HG03045 (cell line): ENCODE results near the gene CMIP.

ENCODE experiments used
- ATAC-seq: cut with Tn5 transposase; IDR thresholded peaks from one replicate; pipeline ENCODE4 v1.9.1; 2021; ENCODE audit warnings: mild to moderate bottlenecking, moderate library complexity; ENCODE audit not compliant: unreplicated experiment

The CMIP gene

GRCh38 chr16:81599034-81599744 lies 154.6 kb downstream of the CMIP start:
- no peak for ATAC-seq

- no peak for ATAC-seq
Observed at GRCh38 chr16:81600275-81600674, 155.7 kb downstream of the CMIP start.

- ATAC-seq: no peak
Observed at GRCh38 chr16:81601008-81601428, 156.4 kb downstream of the CMIP start.

GRCh38 chr16:81601601-81602255 lies 157.1 kb downstream of the CMIP start:
- no peak for ATAC-seq

- no peak for ATAC-seq
Observed at GRCh38 chr16:81602256-81602776, 157.7 kb downstream of the CMIP start.

- no peak for ATAC-seq
Observed at GRCh38 chr16:81602792-81603191, 158.2 kb downstream of the CMIP start.

- ATAC-seq: no peak
Observed at GRCh38 chr16:81604960-81605383, 160.4 kb downstream of the CMIP start.

GRCh38 chr16:81606039-81606438 lies 161.4 kb downstream of the CMIP start:
- no peak for ATAC-seq

GRCh38 chr16:81607006-81607405 lies 162.4 kb downstream of the CMIP start:
- no peak for ATAC-seq

- no peak for ATAC-seq
Observed at GRCh38 chr16:81607805-81608522, 163.4 kb downstream of the CMIP start.

GRCh38 chr16:81608523-81609209 lies 164.1 kb downstream of the CMIP start:
- ATAC-seq: no peak

- no peak for ATAC-seq
Observed at GRCh38 chr16:81609323-81609892, 164.8 kb downstream of the CMIP start.

- ATAC-seq: no peak
Observed at GRCh38 chr16:81610144-81610842, 165.7 kb downstream of the CMIP start.

GRCh38 chr16:81610936-81611335 lies 166.3 kb downstream of the CMIP start:
- ATAC-seq: no peak

GRCh38 chr16:81611721-81612120 lies 167.1 kb downstream of the CMIP start:
- ATAC-seq: no peak

- no peak for ATAC-seq
Observed at GRCh38 chr16:81612351-81613163, 167.9 kb downstream of the CMIP start.

GRCh38 chr16:81614171-81614570 lies 169.6 kb downstream of the CMIP start:
- no peak for ATAC-seq

- ATAC-seq: no peak
Observed at GRCh38 chr16:81614654-81615359, 170.2 kb downstream of the CMIP start.

- no peak for ATAC-seq
Observed at GRCh38 chr16:81615411-81615810, 170.8 kb downstream of the CMIP start.
